Measurements from ENCODE around the gene ETNK2.

- TF ChIP-seq CTCF (conservative IDR thresholded peaks at IDR 0.05; ENCODE audit: low read depth, low read length), result no peak
- no peak for TF ChIP-seq FOS (IDR thresholded peaks at IDR 0.05; ENCODE audit: low read depth, low read length)
- TF ChIP-seq RAD21 (IDR thresholded peaks at IDR 0.05; ENCODE audit: low read length), result no peak
- TF ChIP-seq POLR2A (IDR thresholded peaks at IDR 0.05; ENCODE audit: low read depth, low read length), result no peak
- TF ChIP-seq ELK1 (IDR thresholded peaks at IDR 0.05; ENCODE audit: borderline replicate concordance, low read depth, low read length), result no peak
- no peak for TF ChIP-seq MXI1 (IDR thresholded peaks at IDR 0.05; ENCODE audit: borderline replicate concordance, low read depth, low read length)
Measured at GRCh38 chr1:204093781-204094180, 58.1 kb downstream of the ETNK2 start.
